Measurements from ENCODE around the gene MACROD2.

The MACROD2 gene

GRCh38 chr20:14488756-14489479, 493.6 kb downstream of the MACROD2 start:
- DNase-seq: peak; percentile 49

- DNase-seq: peak; percentile 49
These were observed 494.2 kb downstream of the MACROD2 start for GRCh38 chr20:14489544-14489943.

- no peak for DNase-seq
These were observed 496.1 kb downstream of the MACROD2 start for GRCh38 chr20:14491436-14491835.

GRCh38 chr20:14493408-14493807, 498.1 kb downstream of the MACROD2 start:
- DNase-seq: no peak

- DNase-seq: no peak
These were observed 499.0 kb downstream of the MACROD2 start for GRCh38 chr20:14494355-14494754.

- no peak for DNase-seq
These were observed 499.8 kb downstream of the MACROD2 start for GRCh38 chr20:14495066-14495465.

GRCh38 chr20:14497004-14497403, 501.7 kb downstream of the MACROD2 start:
- no peak for DNase-seq

- peak; percentile 22 for DNase-seq
These were observed 503.5 kb downstream of the MACROD2 start for GRCh38 chr20:14498772-14499171.

GRCh38 chr20:14505476-14505875, 510.2 kb downstream of the MACROD2 start:
- DNase-seq: no peak

GRCh38 chr20:14507711-14508110, 512.4 kb downstream of the MACROD2 start:
- DNase-seq: no peak

GRCh38 chr20:14510341-14510740, 515.0 kb downstream of the MACROD2 start:
- DNase-seq: no peak

- no peak for DNase-seq
These were observed 517.5 kb downstream of the MACROD2 start for GRCh38 chr20:14512839-14513238.

- DNase-seq: no peak
These were observed 523.3 kb downstream of the MACROD2 start for GRCh38 chr20:14518648-14519047.

- no peak for DNase-seq
These were observed 525.7 kb downstream of the MACROD2 start for GRCh38 chr20:14521016-14521415.

GRCh38 chr20:14521436-14521835, 526.1 kb downstream of the MACROD2 start:
- no peak for DNase-seq

- no peak for DNase-seq
These were observed 527.3 kb downstream of the MACROD2 start for GRCh38 chr20:14522595-14522994.

GRCh38 chr20:14523090-14523489, 527.8 kb downstream of the MACROD2 start:
- DNase-seq: no peak

GRCh38 chr20:14525426-14525825, 530.1 kb downstream of the MACROD2 start:
- DNase-seq: no peak

- DNase-seq: no peak
These were observed 531.6 kb downstream of the MACROD2 start for GRCh38 chr20:14526891-14527290.

- DNase-seq: no peak
These were observed 536.5 kb downstream of the MACROD2 start for GRCh38 chr20:14531786-14532185.

GRCh38 chr20:14536738-14537137, 541.4 kb downstream of the MACROD2 start:
- no peak for DNase-seq

- no peak for DNase-seq
These were observed 543.1 kb downstream of the MACROD2 start for GRCh38 chr20:14538433-14538832.

GRCh38 chr20:14543040-14543439, 547.7 kb downstream of the MACROD2 start:
- no peak for DNase-seq

GRCh38 chr20:14544688-14545087, 549.4 kb downstream of the MACROD2 start:
- DNase-seq: peak; percentile 15

GRCh38 chr20:14550655-14551054, 555.3 kb downstream of the MACROD2 start:
- no peak for DNase-seq
